ENCODE data around the gene WWC1.

DNA sequence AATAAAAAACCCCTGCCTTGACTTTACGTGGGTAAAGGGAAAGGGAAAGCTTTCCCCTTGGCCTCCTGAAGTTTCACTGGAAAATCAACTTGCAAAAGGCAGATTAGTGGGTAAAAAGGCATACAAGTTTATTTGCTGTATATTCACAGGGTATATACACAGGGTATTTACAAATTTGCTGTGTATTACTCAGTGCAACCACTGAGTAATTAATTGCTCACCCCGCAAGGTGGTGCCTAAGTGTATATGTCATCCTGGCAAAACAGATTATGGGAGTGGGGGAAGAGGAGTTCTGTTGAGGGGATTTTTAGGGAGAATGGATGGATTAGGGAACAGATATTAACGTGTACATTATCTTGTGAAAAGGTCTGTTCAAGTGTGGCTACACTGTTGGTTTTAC lies 187.7 kb downstream of the WWC1 start:
- TF ChIP-seq POLR2A (IDR thresholded peaks at IDR 0.05), result no peak
- TF ChIP-seq, protein P1, sequence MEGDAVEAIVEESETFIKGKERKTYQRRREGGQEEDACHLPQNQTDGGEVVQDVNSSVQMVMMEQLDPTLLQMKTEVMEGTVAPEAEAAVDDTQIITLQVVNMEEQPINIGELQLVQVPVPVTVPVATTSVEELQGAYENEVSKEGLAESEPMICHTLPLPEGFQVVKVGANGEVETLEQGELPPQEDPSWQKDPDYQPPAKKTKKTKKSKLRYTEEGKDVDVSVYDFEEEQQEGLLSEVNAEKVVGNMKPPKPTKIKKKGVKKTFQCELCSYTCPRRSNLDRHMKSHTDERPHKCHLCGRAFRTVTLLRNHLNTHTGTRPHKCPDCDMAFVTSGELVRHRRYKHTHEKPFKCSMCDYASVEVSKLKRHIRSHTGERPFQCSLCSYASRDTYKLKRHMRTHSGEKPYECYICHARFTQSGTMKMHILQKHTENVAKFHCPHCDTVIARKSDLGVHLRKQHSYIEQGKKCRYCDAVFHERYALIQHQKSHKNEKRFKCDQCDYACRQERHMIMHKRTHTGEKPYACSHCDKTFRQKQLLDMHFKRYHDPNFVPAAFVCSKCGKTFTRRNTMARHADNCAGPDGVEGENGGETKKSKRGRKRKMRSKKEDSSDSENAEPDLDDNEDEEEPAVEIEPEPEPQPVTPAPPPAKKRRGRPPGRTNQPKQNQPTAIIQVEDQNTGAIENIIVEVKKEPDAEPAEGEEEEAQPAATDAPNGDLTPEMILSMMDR (IDR thresholded peaks at IDR 0.05), result no peak
